ENCODE data around the gene FEN1. TPM values are rescaled to one million over a fixed set of nuclear protein-coding genes. Genes with fewer than 3 reads are reported as not detected.

The FEN1 gene
- polyA plus RNA-seq, 1 of the 3 experiments (the other 2 are of a cell fraction) = 35.9 TPM

DNA sequence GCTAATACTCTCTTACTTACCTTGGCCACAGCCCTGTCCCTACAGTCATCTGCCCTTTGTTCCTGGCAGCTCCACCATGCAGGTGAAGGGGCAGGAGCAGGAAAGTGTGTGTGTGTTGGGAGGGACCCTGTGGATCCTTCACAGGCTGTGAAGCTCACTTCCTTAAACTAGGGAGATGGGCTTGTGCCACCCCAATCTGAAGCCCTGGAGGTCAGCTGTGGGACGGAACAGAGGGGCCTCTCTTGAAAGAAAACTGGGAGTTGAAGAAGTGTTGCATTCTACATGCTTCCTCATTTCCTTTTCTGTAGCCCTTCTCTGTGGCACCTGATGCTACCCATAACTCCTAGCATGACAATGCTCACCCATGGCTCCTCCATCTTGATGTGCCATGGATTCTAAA lies 12.4 kb downstream of the FEN1 start:
- H3K9ac ChIP-seq = no peak overlapping the region
- no peak overlapping the region for H3K4me3 ChIP-seq (ENCODE audit: low read depth in 2 of 2, low read length in 1 of 2)
- CTCF ChIA-PET = interaction anchor here (1.7 to 3.5 kb wide), 4 partner anchors 8 to 303 kb away, joined by 6 to 21 read pairs (median 12); no protein-coding TSS in a partner anchor
- H3K79me2 ChIP-seq (ENCODE audit: insufficient read depth) = no peaks in the 10 kb centered on the region; the same call in none of the 2 replicates
- H4K20me1 ChIP-seq (ENCODE audit: insufficient read depth) = no peaks in the 10 kb centered on the region
- no peaks in the 10 kb centered on the region for H3K4me1 ChIP-seq (ENCODE audit: control insufficient read depth in 1 of 2, insufficient read depth in 2 of 2, low read depth in 1 of 2, low read length in 1 of 2)
- peaks cover 6% of the 10 kb centered on the region for H3F3A ChIP-seq (replicated peaks; ENCODE audit: insufficient read depth)
- DNase-seq = no peak
- H3K27me3 ChIP-seq (ENCODE audit: insufficient read depth) = no peaks in the 10 kb centered on the region
- H3K4me2 ChIP-seq = no peak overlapping the region
- peaks cover 19 to 58% of the 10 kb centered on the region in 2 experiments for H3K36me3 ChIP-seq (replicated peaks in 1 of 2; ENCODE audit: control insufficient read depth in 1 of 2, insufficient read depth in 2 of 2, low read length in 1 of 2)
- WGBS (ENCODE audit: low lambda C conversion rate) = 100% methylated on average over 1 of the region's 1 CpG
- H3K27ac ChIP-seq (ENCODE audit: low read depth in 2 of 2, low read length in 1 of 2) = no peak overlapping the region
- H3K9me2 ChIP-seq = no peaks in the 10 kb centered on the region
- TF ChIP-seq PBX3 (IDR thresholded peaks at IDR 0.05) (no peak), TCF12 (IDR thresholded peaks at IDR 0.05) (no peak), FOXJ3 (CRISPR knock-in tag; IDR thresholded peaks at IDR 0.05) (no peak), FOXM1 (IDR thresholded peaks at IDR 0.05; ENCODE audit: low read depth) (no peak), POLR2AphosphoS5 (IDR thresholded peaks at IDR 0.05; ENCODE audit: low read depth, low read length) (no peak), YY1 (IDR thresholded peaks at IDR 0.05; ENCODE audit: low read depth) (no peak), SMC3 (IDR thresholded peaks at IDR 0.05; ENCODE audit: low read depth, low read length) (no peak)
- POLR2A ChIA-PET = interaction anchor here (1.2 to 1.5 kb wide), 3 partner anchors 10 to 23 kb away, joined by 3 to 6 read pairs (median 4); partner anchors contain the start of gene FADS2
- H3K9me3 ChIP-seq = no peaks in the 10 kb centered on the region
- no peak overlapping the region for H2AFZ ChIP-seq (ENCODE audit: low read depth)

- 90% methylated on average over 5 of the region's 5 CpGs for WGBS (ENCODE audit: low lambda C conversion rate)
- H3K9ac ChIP-seq = no peak overlapping the region
- no peaks in the 10 kb centered on the region for H3K4me1 ChIP-seq (ENCODE audit: control insufficient read depth in 1 of 2, insufficient read depth in 2 of 2, low read depth in 1 of 2, low read length in 1 of 2)
- H3K27ac ChIP-seq (ENCODE audit: low read depth in 2 of 2, low read length in 1 of 2) = no peak overlapping the region
- H3K4me2 ChIP-seq = no peak overlapping the region
- CTCF ChIA-PET = interaction anchor here (1.2 to 3.5 kb wide), 10 partner anchors 7 to 301 kb away, joined by 3 to 21 read pairs (median 8); partner anchors contain the start of gene FADS2
- POLR2A ChIA-PET = interaction anchor here (0.9 kb wide), 1 partner anchor 9 kb away, joined by 3 read pairs; no protein-coding TSS in a partner anchor
- H3K79me2 ChIP-seq (ENCODE audit: insufficient read depth) = no peaks in the 10 kb centered on the region; the same call in 1 of the 2 replicates
- H3F3A ChIP-seq (replicated peaks; ENCODE audit: insufficient read depth) = no peaks in the 10 kb centered on the region
- no peaks in the 10 kb centered on the region for H4K20me1 ChIP-seq (ENCODE audit: insufficient read depth)
- H3K9me3 ChIP-seq = no peaks in the 10 kb centered on the region
- no peaks in the 10 kb centered on the region for H3K27me3 ChIP-seq (ENCODE audit: insufficient read depth)
- H2AFZ ChIP-seq (ENCODE audit: low read depth) = no peak overlapping the region
- H3K9me2 ChIP-seq = no peaks in the 10 kb centered on the region
- no peak for DNase-seq
- H3K36me3 ChIP-seq (replicated peaks in 1 of 2; ENCODE audit: control insufficient read depth in 1 of 2, insufficient read depth in 2 of 2, low read length in 1 of 2) = peaks cover 18 to 69% of the 10 kb centered on the region in 2 experiments
- no peak overlapping the region for H3K4me3 ChIP-seq (ENCODE audit: low read depth in 2 of 2, low read length in 1 of 2)
- TF ChIP-seq, protein P1, sequence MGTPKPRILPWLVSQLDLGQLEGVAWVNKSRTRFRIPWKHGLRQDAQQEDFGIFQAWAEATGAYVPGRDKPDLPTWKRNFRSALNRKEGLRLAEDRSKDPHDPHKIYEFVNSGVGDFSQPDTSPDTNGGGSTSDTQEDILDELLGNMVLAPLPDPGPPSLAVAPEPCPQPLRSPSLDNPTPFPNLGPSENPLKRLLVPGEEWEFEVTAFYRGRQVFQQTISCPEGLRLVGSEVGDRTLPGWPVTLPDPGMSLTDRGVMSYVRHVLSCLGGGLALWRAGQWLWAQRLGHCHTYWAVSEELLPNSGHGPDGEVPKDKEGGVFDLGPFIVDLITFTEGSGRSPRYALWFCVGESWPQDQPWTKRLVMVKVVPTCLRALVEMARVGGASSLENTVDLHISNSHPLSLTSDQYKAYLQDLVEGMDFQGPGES (IDR thresholded peaks at IDR 0.05; ENCODE audit: low read depth, low read length) = no peak
- TF ChIP-seq NRF1 (IDR thresholded peaks at IDR 0.05; ENCODE audit: low read depth, low read length) = no peak
- no peak for TF ChIP-seq GATA2 (CRISPR knock-in tag; IDR thresholded peaks at IDR 0.05)
- TF ChIP-seq PBX3 (IDR thresholded peaks at IDR 0.05) = no peak
- TF ChIP-seq TAF1 (IDR thresholded peaks at IDR 0.05; ENCODE audit: borderline replicate concordance, low read depth, low read length) = no peak
- no peak for TF ChIP-seq RXRA (IDR thresholded peaks at IDR 0.05; ENCODE audit: borderline replicate concordance, low read depth)
- no peak for TF ChIP-seq POLR2AphosphoS5 (IDR thresholded peaks at IDR 0.05; ENCODE audit: low read depth, low read length)
- TF ChIP-seq USF1 (IDR thresholded peaks at IDR 0.05; ENCODE audit: borderline replicate concordance, low read depth) = no peak
- TF ChIP-seq JUND (IDR thresholded peaks at IDR 0.05) = no peak
- no peak for TF ChIP-seq MEF2A (IDR thresholded peaks at IDR 0.05; ENCODE audit: borderline replicate concordance, low read depth)
- no peak for TF ChIP-seq GABPA (IDR thresholded peaks at IDR 0.05; ENCODE audit: low read depth)
- no peak for TF ChIP-seq RFX5 (IDR thresholded peaks at IDR 0.05; ENCODE audit: low read length)
- TF ChIP-seq SMC3 (IDR thresholded peaks at IDR 0.05; ENCODE audit: low read depth, low read length) = no peak
- no peak for TF ChIP-seq FOXM1 (IDR thresholded peaks at IDR 0.05; ENCODE audit: low read depth)
- no peak for TF ChIP-seq TEAD4 (IDR thresholded peaks at IDR 0.05; ENCODE audit: borderline replicate concordance, insufficient read depth)
- TF ChIP-seq, protein P2, sequence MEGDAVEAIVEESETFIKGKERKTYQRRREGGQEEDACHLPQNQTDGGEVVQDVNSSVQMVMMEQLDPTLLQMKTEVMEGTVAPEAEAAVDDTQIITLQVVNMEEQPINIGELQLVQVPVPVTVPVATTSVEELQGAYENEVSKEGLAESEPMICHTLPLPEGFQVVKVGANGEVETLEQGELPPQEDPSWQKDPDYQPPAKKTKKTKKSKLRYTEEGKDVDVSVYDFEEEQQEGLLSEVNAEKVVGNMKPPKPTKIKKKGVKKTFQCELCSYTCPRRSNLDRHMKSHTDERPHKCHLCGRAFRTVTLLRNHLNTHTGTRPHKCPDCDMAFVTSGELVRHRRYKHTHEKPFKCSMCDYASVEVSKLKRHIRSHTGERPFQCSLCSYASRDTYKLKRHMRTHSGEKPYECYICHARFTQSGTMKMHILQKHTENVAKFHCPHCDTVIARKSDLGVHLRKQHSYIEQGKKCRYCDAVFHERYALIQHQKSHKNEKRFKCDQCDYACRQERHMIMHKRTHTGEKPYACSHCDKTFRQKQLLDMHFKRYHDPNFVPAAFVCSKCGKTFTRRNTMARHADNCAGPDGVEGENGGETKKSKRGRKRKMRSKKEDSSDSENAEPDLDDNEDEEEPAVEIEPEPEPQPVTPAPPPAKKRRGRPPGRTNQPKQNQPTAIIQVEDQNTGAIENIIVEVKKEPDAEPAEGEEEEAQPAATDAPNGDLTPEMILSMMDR (IDR thresholded peaks at IDR 0.05) = no peak
- TF ChIP-seq MXI1 (IDR thresholded peaks at IDR 0.05; ENCODE audit: low read depth, low read length) = no peak
These were observed 14.1 kb downstream of the FEN1 start for GRCh38 chr11:61806785-61807184.
